Stimulated activated CD4-positive, alpha-beta T cell treated with anti-CD3 and anti-CD28 coated beads, Interleukin-1b, Interleukin-23, amount 100 ng/mL, for 4 hours (primary cell): Measurements from ENCODE around the gene POTEH.
"Not testable (repeated sequence)": the region's sequence is repeated elsewhere in the genome, so short reads cannot be mapped to it uniquely, and the experiment has no call there.

ENCODE experiments used
- DNase-seq, 2 donors: peaks; one replicate each; pipeline ENCODE4 v3.0.0-alpha.2; 2020; ENCODE audit warnings: low read depth in 2 of 2

POTEH gene

GRCh38 chr22:15738157-15738908 is 48.5 kb downstream of the POTEH start:
- not testable (repeated sequence) for DNase-seq

DNA sequence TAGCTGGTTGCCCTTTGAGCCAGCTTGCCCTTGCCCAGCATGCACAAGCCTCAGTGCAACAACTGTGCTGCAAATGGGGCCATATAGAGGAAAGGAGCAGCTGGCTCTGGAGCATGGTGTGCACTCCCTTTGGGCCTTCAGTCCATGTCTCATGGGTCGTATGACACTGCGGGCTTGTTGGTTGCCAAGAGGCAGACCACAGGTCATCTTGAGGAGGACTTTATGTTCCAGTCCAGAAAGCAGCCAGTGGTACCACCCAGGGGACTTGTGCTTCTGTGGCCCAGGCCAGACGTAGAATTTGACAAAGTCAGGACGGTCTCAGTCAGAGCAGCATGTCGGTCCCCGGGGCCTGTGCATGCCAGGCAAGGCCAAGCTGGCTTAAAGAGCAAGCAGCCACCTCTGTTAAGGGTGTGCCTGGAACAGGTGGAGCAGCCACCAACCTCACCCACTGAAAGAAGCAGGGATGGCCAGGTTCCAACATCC is 49.1 kb downstream of the POTEH start:
- DNase-seq, result not testable (repeated sequence)

DNA sequence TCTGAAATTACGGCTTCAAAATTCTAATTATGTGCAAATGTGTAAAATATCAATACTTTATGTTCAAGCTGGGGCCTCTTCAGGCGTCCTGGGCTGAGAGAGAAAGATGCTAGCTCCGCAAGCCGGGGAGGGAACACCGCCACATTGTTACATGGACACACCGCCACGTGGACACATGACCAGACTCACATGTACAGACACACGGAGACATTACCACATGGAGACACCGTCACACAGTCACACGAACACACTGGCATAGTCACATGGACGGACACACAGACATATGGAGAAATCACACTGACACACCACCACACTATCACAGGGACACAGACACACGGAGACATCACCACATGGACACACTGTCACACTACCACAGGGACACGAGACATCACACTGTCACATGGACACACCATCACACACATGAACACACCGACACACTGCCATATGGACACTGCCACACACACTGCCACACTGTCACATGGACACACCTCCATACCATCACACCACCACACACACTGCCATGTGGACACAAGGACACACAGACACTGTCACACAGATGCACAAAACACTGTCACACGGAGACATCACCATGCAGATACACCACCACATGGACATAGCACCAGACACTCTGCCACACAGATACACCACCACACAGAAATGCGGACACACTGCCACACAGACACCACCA is 58.0 kb downstream of the POTEH start:
- DNase-seq, result not testable (repeated sequence)

DNA sequence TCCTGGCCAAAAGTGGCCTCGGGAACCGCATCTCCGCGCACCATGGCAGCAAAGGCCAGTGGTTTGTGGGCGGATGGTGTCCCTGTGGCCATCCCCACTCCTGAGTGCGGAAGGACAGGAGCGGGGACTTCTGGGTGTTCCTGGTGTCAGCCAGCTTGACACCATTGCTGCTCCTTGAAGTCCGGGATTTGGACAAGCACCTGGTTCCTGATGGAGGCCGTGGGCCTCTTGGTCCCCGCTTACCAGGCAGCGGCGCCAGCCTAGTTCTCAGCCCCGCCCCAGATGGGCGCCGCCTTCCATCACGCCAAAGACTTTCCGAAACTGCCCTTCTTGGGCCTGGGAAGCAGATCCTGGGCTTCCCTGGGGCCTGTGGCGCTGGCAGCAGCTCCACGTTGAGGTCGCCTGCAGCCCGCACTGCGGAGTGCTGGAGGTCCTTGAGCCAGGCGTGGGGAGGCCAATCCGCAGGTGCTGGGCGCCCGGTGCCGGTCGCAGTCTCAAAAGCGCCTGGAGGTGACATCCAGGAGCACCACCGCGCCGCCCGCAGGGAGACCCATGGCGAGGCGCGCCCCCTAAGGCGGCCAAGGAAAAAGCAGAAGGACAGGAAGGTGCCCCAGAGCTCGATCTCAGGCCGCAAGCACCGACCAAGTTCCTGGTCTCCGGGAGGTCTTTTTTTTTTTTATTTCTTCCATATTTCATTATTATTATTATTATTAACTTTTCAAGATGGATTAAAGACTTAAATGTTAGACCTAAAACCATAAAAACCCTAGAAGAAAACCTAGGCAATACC is 59.5 kb downstream of the POTEH start:
- not testable (repeated sequence) for DNase-seq

GRCh38 chr22:15759443-15760097 is 69.7 kb downstream of the POTEH start:
- not testable (repeated sequence) for DNase-seq

- DNase-seq, result not testable (repeated sequence)
These were observed 70.7 kb downstream of the POTEH start for GRCh38 chr22:15760388-15761150.

GRCh38 chr22:15761151-15761777 is 71.4 kb downstream of the POTEH start:
- DNase-seq, result not testable (repeated sequence)

- not testable (repeated sequence) for DNase-seq
These were observed 73.7 kb downstream of the POTEH start for GRCh38 chr22:15763559-15763958.
